ENCODE measurements around the gene TRIM17. TPM values are rescaled to one million over a fixed set of nuclear protein-coding genes. Genes with fewer than 3 reads are reported as not detected.

Gene TRIM17
- total and polyA plus RNA-seq, 7 donors = 0.44 to 0.95 TPM; not detected in 5

DNA sequence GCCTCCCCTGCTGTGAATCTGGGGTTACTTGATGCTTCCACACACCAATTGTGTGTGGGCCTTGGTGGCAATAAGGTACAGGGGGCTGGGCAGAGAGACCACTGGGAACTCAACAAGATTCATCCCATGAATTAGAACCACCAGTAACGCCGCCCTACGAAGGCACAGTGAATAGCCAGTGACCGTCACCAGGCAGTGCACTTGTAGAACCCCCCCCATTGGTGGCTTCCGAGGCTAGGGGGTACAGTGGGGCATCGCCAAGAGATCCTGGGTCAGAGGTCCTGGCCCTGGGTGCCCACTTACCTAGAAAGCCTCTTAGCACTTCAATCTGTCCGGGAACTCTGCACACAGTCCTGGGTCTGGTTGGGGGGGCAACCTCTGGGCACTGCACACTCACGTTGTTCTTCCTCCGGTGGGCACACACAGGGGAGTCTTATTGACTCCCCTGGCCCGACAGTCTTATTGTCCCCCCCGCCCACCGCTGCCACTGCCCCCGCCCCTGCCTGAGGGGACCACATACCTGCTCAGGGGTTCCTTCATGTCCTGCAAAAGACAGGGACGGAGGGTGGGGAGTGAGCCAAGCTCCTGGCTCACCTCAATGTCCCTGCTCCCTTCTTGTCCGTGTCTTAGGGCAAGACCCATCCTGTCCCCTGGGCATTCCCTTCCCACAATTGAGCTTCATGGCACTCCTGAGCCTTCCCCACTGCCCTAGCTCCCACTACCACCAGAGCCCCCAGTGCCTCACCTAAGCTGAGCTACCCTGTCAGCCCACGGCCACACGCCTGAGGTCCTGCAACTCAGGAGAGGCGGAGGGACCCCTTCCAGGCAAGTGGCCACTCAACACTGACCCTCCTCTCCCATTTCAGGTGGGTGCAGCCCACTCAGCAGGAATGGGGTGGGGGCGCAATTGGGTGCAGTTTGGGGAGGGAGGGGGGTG lies 7.5 kb downstream of the TRIM17 start:
- WGBS, 2 donors = 94% methylated on average over 19 of the region's 19 CpGs
- no peak for DNase-seq
- TF ChIP-seq, protein P1, sequence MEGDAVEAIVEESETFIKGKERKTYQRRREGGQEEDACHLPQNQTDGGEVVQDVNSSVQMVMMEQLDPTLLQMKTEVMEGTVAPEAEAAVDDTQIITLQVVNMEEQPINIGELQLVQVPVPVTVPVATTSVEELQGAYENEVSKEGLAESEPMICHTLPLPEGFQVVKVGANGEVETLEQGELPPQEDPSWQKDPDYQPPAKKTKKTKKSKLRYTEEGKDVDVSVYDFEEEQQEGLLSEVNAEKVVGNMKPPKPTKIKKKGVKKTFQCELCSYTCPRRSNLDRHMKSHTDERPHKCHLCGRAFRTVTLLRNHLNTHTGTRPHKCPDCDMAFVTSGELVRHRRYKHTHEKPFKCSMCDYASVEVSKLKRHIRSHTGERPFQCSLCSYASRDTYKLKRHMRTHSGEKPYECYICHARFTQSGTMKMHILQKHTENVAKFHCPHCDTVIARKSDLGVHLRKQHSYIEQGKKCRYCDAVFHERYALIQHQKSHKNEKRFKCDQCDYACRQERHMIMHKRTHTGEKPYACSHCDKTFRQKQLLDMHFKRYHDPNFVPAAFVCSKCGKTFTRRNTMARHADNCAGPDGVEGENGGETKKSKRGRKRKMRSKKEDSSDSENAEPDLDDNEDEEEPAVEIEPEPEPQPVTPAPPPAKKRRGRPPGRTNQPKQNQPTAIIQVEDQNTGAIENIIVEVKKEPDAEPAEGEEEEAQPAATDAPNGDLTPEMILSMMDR (IDR thresholded peaks at IDR 0.05) = no peak
- TF ChIP-seq POLR2A (IDR thresholded peaks at IDR 0.05) = no peak
- Histone ChIP-seq H3K27me3 (no peaks in the 10 kb centered on the region), H3K9me3 (no peaks in the 10 kb centered on the region), H3K4me1 (peaks cover 0 to 35% (median 31%) of the 10 kb centered on the region in 4 donors), H3K27ac (peak overlapping the region in 2 of 4 donors; percentile 21 to 46), H3K36me3 (no peaks in the 10 kb centered on the region), H3K4me3 (no peak overlapping the region)
- intact Hi-C loops (cut with DNase I) = loop anchor here (5.0 kb wide), 2 partner anchors 197 to 272 kb away; no protein-coding TSS in a partner anchor

GRCh38 chr1:228408041-228408868 lies 8.4 kb downstream of the TRIM17 start:
- H3K27me3 ChIP-seq = no peaks in the 10 kb centered on the region
- H3K4me3 ChIP-seq = peak overlapping the region in 1 of 4 donors; percentile 99
- TF ChIP-seq POLR2AphosphoS5 (IDR thresholded peaks at IDR 0.05) (no peak), EP300 (IDR thresholded peaks at IDR 0.05) (no peak), POLR2A (IDR thresholded peaks at IDR 0.05) (no peak)
- TF ChIP-seq, protein P1 (IDR thresholded peaks at IDR 0.05) = no peak
- intact Hi-C loops (cut with DNase I) = loop anchor here (5.0 kb wide), 2 partner anchors 196 to 271 kb away; no protein-coding TSS in a partner anchor
- H3K4me1 ChIP-seq = peaks cover 0 to 43% (median 40%) of the 10 kb centered on the region in 4 donors
- no peaks in the 10 kb centered on the region for H3K9me3 ChIP-seq
- no peak for DNase-seq
- H3K27ac ChIP-seq = peak overlapping the region in 1 of 4 donors; percentile 85
- 96% methylated on average over 27 of the region's 27 CpGs for WGBS, 2 donors
- no peaks in the 10 kb centered on the region for H3K36me3 ChIP-seq

GRCh38 chr1:228407106-228408040 lies 9.3 kb downstream of the TRIM17 start:
- H3K27me3 ChIP-seq = no peaks in the 10 kb centered on the region
- TF ChIP-seq POLR2A (IDR thresholded peaks at IDR 0.05) (no peak), POLR2AphosphoS5 (IDR thresholded peaks at IDR 0.05) (peak in 1 of 4 donors; percentile 8)
- TF ChIP-seq, protein P1 (IDR thresholded peaks at IDR 0.05) = no peak
- peak overlapping the region; percentile 75 to 99 (median 83) for H3K4me3 ChIP-seq
- H3K36me3 ChIP-seq = no peaks in the 10 kb centered on the region
- H3K9me3 ChIP-seq = no peaks in the 10 kb centered on the region
- H3K4me1 ChIP-seq = peaks cover 0 to 47% (median 42%) of the 10 kb centered on the region in 4 donors
- intact Hi-C loops (cut with DNase I) = loop anchor here (5.0 kb wide), 2 partner anchors 195 to 270 kb away; no protein-coding TSS in a partner anchor
- H3K27ac ChIP-seq = peak overlapping the region; percentile 81 to 87 (median 86)
- WGBS, 2 donors = 27 to 29% methylated on average over 29 of the region's 29 CpGs
- DNase-seq = no peak

- intact Hi-C loops (cut with DNase I) = loop anchor here (1.0 to 5.0 kb wide), 3 partner anchors 81 to 269 kb away; partner anchors contain the start of gene RNF187
- TF ChIP-seq, protein P1 (IDR thresholded peaks at IDR 0.05) = no peak
- no peak for TF ChIP-seq POLR2A (IDR thresholded peaks at IDR 0.05)
- no peak for TF ChIP-seq EP300 (IDR thresholded peaks at IDR 0.05)
- no peak for TF ChIP-seq POLR2AphosphoS5 (IDR thresholded peaks at IDR 0.05)
- Histone ChIP-seq H3K27ac (peak overlapping the region; percentile 81 to 87 (median 86)), H3K9me3 (no peaks in the 10 kb centered on the region), H3K36me3 (peaks cover 0 to 8% (median under 1%) of the 10 kb centered on the region in 4 donors), H3K4me3 (peak overlapping the region; percentile 75 to 99 (median 83)), H3K27me3 (no peaks in the 10 kb centered on the region), H3K4me1 (peaks cover 0 to 47% (median 42%) of the 10 kb centered on the region in 4 donors)
- 1% methylated on average over 21 of the region's 21 CpGs for WGBS, 2 donors
- DNase-seq = no peak
These were observed 10.8 kb downstream of the TRIM17 start for GRCh38 chr1:228405979-228406228.
